ENCODE results near the gene NFAM1. TPM values are rescaled to one million over a fixed set of nuclear protein-coding genes. Genes with fewer than 3 reads are reported as not detected.

NFAM1 gene
- total RNA-seq, 1 donor from 2014 or later, result 2.0 TPM

DNA sequence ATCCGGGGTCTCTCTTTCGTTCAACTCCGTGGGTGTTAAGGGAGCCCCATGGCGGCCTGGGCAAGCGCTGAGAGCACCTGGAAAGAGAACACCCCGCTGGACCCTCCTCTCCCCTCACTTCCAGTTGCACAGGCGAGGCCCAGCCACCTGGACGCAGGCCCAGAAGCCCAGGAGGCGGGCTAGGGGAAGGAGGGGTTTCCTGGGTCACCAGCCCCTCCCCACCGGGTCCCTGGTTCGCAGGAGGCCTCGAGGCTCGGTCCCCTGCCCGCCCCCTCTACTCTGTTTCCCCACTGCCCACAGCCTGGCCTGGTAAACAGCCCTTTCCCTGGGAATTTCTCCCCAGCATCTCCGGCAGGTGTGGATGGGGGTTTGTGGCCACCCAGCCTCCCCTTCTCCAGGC lies 8.5 kb upstream of the NFAM1 start:
- ATAC-seq, result no peak
- intact Hi-C loops (cut with micrococcal nuclease), result no loop called here
- DNase-seq, result no peak

DNA sequence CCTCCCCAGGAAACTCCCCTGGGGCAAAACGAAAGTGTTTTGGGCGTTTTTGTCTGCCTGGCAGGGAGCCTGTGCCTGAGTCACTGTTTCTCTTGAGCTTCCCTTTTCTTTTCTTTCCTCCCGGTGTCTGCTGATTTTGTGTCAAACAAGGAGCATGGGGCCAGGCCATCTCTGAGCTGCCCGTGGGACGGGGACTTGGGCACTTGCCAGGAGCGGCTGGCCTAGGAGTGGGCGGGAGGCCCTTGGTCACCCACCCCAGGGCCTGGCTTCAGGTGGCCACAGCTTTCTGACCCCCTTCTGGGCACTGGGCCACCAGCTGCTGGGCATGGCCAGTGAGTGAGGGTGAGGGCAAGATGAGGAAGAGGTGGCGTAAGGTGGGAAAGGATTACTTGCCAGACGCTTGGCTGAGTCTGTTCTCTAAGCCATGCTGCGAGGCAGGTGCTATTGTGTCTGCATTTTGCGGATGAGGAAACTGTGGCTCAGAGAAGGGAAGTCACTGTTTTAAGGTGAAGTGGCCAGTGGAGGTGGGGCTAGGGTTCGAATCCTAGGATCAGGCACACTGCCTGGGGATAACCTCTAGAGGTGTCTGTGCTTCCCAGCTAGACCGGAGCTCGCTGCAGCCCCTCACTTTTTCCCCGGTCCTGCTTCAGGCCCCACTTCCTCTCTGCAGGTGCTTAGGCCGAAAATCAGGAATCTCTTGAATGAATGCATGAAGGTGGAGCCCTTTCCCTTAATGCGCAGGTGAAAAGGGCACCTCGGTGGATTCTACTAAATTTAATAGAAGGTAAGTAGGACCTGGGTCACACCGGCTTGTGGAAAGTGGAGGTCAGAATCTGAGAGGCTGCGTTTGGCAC lies 7.8 kb upstream of the NFAM1 start:
- intact Hi-C loops (cut with micrococcal nuclease), result loop anchor here (5.0 kb wide), 1 partner anchor 273 kb away; no protein-coding TSS in a partner anchor
- DNase-seq, result peak; percentile 65
- ATAC-seq, result no peak

DNA sequence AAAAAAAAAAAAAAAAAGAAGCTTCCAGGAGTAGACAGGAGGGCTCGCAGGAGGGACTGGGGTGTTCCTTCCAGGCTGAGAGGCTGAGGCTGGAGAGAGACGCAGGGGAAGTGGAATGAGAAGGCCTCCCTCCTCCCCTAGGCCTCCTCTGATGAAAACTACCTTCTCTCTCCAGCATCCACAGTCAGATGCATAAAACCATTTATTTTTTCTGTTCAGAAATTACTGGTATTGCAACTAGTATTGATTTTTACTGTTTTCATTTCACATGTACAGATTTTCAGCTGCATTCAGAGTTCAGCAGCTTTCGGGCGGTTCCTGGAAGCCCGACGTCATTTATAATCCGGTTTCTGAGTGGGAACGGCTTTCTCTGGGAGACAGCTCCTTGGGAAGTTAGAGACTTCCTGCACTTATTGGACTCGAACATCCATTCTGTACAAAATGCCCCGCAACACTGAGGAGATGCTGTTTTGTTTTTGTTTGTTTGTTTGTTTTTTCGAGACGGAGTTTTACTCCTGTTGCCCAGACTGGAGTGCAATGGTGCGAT lies 6.9 kb upstream of the NFAM1 start:
- intact Hi-C loops (cut with micrococcal nuclease), result loop anchor here (5.0 kb wide), 1 partner anchor 272 kb away; no protein-coding TSS in a partner anchor
- no peak for ATAC-seq

DNA sequence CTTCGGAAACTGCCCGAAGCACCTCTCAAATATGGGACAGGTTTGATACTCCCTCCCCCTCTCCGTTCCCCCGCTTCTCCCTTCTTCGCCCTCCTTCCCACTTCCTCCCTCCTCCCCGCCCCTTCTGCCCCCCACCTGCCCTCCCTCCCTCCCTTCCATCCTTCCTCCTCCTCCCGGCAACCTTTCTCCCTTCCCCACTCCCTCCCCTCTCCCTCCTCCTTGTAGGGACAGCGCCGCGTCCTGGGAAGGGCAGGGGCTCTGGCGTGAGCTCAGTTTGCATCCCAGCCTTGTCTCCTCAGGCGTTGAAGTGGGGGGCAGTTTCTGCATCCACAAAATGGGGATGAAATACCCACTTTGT lies 6.1 kb upstream of the NFAM1 start:
- intact Hi-C loops (cut with micrococcal nuclease), result loop anchor here (5.0 kb wide), 1 partner anchor 271 kb away; no protein-coding TSS in a partner anchor
- DNase-seq, result no peak
- ATAC-seq, result no peak

More for the DNA sequence above, 6.9 kb upstream of the NFAM1 start:
- DNase-seq, result no peak

DNA sequence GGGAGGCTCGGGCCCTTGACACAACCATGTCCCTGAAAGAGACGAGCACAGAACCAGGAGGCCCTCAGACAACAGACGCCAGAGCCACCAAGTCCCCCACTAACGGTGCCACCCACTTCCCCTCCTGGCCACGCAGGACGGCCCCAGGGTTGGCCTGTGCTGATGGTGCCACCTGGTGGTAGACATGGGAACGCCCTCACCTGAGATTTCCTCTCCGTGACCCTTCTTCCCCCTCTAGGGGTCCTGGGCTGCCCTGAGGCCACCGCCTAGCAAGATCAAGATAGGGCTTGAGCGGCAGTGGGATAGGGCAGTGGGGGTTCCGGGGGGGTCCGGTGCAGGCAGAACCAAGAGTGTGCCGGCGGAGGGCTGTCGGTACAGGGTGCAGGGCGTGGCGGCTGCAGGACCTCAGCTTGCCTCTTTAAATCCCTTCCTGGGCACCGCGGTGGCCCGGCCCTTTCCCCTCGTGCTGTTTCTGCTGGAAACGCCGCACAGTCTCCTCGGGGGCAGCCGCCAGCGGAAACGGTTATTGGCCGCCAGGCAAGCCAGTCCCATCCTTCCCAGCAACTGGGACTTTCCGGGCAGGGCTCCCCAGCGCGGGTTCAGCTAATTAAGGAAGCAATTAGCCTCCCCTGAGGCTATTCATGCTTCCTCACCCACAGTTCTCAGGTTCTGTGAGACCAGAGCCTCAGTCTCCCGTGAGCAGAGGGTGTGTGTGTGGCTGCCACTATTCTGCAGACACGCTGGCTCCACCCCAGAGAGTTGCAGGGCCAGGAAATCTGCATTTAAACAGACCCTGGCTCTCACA lies 5.5 kb upstream of the NFAM1 start:
- ATAC-seq (peak; percentile 87), DNase-seq (peak; percentile 83)
- intact Hi-C loops (cut with micrococcal nuclease), result loop anchor here (5.0 kb wide), 1 partner anchor 270 kb away; no protein-coding TSS in a partner anchor

DNA sequence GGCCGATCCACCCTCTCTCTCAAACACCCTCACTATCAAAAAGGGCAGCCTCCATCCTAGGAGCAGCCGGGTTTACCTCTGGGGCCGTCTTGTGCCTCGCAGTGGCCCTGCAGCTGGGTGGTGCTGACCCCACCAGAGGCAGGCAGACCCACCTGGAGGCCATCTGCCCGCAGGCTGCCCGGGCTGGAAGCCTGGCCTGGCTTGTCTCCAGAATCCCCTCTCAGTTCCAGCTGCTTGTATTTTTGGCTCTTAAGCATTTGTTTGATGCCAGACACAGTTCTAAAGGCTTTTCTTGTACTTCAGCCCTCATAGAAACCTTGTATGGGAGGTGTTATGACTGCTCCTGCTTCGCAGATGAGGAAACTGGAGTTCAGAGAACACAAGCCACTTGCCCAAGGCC lies 4.2 kb upstream of the NFAM1 start:
- no peak for ATAC-seq
- DNase-seq, result no peak
- intact Hi-C loops (cut with micrococcal nuclease), result loop anchor here (5.0 kb wide), 1 partner anchor 269 kb away; no protein-coding TSS in a partner anchor

DNA sequence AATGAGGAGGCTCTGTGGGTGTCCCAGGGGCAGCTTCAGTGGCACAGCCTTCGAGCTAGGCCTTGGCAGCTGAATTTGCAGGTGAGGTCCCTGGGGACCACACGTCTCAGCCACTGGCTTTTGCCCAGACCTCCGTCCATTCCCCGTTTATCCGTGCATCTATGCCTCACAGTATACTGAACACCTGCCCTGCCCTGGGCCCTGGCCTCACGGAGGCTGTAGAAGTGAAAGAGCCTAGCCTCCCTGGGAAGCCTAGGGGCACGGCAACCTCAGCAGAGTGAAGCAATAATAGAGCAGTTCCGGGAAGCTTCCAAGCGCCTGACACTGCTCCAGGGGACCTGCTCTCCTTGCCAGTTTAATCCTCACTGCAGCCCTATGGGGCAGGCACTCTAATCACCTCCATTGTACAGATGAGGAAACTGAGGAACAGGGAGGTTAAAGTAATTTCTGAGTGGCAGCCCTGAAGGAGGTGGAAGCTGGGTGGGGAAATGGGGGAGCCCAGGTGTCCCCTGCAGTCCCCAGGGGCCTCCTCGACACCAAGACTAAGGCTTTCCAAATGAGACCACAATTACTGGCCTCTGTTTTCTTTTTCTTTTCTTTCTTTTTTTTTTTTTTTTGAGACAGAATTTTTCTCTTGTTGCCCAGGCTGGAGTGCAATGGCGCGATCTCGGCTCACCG lies 2.7 kb upstream of the NFAM1 start:
- DNase-seq, result no peak
- no peak for ATAC-seq
- intact Hi-C loops (cut with micrococcal nuclease), result loop anchor here (5.0 kb wide), 1 partner anchor 268 kb away; no protein-coding TSS in a partner anchor

DNA sequence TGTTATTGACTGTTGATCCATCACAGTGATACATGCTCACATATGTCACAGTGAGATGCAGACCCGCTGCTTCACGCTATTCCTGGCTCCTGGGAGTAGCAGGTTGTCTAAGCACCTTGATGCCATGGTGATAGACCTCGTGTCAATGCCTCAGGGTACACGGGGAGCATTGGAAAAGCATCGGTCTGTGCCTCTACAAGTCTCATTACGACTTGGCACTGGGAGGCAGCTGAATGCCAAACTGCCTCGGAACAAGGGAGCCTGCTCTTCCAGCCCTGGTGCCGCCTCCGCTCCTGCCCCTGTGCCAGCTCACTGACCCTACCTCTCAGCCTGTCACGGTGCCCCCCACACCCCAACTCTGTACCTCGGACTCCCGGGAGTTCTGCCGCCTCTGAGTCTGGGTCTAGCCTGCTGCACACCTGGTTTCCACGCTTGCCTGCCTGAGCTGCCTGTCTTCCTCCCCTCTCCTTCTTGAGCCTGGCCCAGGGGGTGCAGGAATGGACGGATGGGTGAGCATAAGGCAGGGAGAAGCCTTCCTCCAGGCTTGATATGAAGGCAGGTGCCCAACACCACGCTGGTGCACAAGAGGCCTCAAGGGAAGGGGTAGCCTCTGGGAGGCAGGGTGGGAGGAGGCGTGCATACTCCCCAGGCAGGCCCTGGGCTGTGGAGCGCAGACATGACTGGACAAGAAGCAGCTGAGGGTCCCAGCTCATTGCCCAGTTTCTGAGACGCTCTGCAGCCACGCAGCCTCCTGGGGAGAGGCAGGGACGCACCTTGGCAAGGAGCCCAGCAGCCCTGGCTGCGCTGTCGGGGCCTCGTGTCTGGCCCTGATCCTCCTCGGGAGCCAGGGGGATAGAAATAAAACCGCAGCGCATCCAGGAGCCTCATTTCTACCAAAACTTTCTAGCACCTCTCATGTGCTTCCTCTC lies 1.8 kb upstream of the NFAM1 start:
- ATAC-seq (peak; percentile 14), DNase-seq (peak; percentile 55)
- intact Hi-C loops (cut with micrococcal nuclease), result no loop called here

DNA sequence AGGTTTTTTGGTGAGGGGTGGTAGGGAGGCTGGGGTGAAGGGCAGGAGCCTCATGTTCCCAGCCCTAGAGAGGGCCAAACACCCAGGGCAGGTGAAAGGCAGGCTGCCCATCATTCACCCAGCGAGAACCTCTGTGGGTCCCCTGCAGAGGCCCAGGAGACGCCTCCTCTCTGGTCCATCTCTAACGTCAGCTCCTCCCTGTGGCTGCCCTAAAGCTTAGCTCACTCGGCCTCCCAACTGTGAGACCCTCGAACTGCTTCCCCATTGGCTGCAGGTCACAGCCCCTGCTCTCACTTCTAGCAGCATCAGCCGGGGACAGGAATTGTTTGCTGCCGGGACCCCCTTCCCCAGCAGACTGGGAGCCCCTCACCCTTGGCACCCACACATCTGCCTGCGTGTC lies 615 bp upstream of the NFAM1 start:
- ATAC-seq (no peak), DNase-seq (no peak)
- intact Hi-C loops (cut with micrococcal nuclease), result no loop called here

DNA sequence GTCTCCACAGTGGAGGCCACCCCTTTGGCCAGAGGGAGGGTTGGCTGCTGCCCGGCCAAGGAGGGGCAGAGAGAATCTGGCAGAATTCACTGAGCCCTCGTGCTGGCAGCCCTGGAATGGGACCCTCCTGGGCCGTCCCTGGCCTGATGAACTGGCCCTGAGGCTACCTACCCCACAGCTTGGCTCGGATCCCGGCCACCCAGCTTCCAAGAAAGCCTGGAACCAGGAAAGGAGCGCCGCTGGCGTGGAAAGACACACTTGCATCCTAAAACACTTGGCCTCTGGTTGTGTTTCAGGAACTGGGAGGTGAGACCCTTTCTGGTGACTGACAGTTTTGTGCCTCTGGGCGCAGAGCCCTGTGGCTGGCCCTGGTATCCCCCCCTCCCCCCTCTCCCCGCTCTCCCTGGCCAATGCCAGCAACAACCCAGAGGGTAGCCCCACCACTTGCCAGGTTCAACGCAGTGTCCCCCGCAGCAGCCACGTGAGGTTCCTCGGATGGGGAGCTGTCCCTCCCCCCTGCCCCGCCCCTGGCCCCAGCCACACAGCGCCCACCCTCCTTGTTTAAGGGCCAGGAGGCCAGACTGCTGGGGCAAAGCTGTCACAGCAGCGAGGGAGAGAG lies 693 bp downstream of the NFAM1 start:
- ATAC-seq (no peak), DNase-seq (no peak)
- intact Hi-C loops (cut with micrococcal nuclease), result no loop called here

DNA sequence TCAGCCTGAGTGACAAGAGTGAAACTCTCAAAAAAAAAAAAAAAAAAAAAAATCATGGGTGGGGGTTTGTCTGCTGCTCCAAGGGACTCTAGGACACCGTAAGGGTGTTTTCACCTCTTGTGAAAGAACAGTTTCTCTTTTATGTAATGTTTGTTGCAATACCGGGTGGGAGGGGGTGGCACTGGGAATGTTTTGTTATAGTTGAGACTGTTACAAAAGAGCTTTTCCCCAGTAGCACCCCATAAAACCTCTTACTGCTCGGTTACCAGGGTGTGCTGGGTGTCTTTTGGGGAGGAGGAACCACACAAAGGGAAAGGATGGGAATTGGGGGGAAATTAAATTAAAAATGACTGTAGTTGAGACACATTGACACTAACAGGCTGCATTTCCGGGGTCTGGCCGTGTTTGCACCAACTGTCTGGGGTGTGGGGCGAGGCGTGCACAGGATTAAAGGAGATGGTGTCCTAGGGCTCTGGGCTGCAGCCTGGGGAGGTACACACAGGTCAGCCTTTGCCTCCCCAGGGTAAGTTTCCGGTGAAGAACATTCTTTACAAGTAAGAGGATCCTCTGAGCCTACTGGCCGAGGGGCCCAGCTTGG lies 1.6 kb downstream of the NFAM1 start:
- intact Hi-C loops (cut with micrococcal nuclease), result no loop called here
- DNase-seq (no peak), ATAC-seq (no peak)

DNA sequence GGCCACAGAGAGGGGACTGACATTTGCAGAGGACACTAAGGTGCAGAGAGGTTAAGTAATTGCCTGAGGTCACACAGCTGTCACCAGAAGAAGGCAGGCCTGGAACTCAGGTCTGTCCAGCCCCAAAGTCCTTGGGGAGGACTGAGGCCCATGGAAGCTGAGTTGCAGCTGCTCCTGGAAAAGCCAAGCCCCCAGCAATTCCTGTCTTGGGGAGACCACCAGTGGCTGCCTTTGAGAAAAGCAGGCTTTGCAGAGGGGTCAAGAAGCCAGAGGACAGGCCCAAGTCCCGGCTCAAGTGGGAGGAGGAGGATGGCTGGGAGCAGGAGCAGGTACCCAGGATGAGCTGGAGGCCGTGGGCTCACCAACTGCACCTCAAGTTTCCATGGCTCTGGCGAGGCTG lies 3.4 kb downstream of the NFAM1 start:
- intact Hi-C loops (cut with micrococcal nuclease), result no loop called here
- ATAC-seq (no peak), DNase-seq (no peak)

DNA sequence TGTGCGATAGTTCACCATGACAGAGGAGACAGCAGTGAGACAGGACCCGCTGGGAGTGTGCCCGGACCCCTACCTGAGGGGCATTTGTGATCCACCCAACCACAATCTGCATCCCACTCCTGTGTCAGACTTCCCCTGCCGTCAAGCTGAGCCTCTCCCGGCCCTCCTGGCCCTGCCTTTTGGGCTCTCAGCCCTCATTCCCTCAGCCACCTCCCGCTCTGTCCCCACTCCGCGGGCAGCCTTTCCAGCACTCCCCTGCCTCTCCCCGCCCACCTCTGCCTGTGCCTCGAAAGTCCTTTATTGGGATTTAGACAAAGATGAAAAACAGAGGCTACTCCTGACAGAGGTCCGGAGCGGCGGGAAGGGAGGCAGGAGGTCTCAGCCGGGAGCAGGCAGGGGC lies 4.2 kb downstream of the NFAM1 start:
- intact Hi-C loops (cut with micrococcal nuclease), result no loop called here
- ATAC-seq, result no peak
- no peak for DNase-seq

DNA sequence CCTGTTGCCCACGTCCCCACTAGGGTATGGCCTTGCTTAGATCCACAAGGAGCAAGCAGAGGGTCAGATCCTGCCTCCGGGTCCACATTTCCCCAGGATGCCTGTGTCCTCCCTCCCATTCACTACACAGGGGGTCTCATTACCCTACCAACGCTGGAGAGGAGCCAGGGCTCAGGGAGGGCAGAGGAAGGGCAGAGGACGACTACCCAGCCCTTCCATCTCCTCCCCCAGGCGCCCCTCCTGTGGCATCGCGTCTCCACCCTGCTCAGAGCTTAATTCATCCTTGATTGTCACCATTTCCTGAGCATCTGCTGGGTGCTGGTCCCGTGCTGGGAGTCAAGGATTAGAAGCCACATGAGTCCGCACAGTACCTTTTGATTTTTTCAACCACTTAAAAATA lies 5.0 kb downstream of the NFAM1 start:
- no peak for ATAC-seq
- DNase-seq, result no peak
- intact Hi-C loops (cut with micrococcal nuclease), result no loop called here

DNA sequence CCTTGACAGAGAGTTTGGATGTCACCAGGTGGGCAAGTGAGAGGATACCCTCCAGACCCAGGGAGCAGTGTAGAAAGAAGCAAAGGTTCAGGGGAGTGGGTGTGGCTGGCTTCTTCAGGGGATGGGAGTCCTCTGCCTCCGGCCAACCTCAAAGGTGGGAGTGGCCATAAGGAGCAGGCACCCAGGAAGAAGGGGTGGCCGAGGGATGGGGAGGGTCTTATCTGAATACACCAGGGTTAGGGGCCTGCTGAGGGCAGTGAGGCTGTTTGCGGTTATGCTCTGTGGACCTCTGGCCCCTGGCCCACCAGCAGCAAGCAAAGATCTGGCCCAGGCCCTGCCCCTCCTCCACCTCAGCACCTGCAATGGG lies 6.2 kb downstream of the NFAM1 start:
- ATAC-seq (no peak), DNase-seq (no peak)
- intact Hi-C loops (cut with micrococcal nuclease), result no loop called here

DNA sequence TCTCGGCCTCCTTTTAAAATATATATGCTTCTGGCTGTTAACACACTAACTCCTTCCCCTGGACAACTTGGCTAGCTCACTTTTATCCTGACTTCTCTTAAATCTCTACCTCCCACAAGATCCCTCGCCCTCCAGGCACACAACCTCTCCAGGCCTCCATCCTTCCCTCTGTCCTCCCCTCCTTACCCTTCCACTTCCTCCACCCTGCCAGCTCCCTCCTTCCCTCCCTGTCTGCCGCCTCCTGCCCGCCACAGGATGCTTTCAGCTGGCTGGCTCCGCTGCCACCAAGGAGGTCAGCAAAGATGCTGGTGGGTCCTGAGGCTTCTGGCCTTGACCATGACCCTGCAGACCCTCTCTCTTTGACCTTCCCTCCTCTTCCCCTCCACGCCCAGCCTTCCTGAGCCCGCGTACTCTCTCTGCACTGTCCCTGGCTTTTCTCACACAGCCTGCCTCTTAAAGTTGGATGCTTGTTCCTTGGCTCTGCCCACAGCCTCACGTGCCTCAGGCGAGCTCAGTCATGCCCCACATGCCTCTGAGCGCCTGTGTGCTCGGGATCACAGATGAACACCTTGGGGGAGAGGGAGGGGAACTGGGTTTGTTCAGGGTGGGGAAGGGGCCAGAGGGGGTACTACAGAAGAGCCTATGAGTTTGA lies 6.7 kb downstream of the NFAM1 start:
- no peak for DNase-seq
- intact Hi-C loops (cut with micrococcal nuclease), result no loop called here
- ATAC-seq, result peak; percentile 91

DNA sequence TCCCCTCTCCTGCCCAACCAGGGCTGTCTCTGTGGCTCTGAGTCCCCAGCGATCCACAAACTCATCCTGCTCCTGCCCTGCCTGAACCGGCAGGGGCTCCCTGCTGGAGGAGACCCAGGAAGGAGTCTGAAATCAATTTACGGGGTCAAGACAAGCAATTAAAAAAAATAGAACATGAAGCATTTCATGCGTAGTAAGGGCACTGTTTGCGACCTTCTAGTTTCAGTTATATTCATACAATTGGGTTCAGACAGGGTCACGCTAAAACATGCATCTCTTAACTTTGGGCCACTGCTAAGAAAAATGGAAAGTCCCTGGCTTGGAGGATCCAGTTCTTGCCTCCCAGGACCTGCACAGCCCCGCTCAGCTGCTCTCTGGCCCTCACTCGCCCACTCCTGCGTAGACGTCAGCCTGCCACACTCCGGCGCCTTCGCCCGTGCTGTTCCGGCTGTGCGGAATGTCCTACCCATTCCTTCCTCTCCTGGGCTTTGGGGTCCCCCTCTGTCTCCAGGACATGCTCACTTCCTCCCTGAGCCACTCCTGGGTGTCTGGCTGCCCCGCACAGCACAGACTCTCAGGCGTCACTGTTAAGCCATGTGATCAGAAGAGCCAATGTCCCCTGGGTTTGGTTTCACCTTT lies 12.8 kb downstream of the NFAM1 start:
- intact Hi-C loops (cut with micrococcal nuclease), result no loop called here
- no peak for ATAC-seq

More for the DNA sequence above, 12.8 kb downstream of the NFAM1 start:
- DNase-seq, result no peak

Data from left ventricle myocardium superior (tissue), 1 donor.